AG04449 (cell line): ENCODE results near the gene HIVEP2.

Source experiments
- CTCF ChIA-PET: fragments of 350-600 bp; formaldehyde crosslinking; extraction: SDS; loops from one replicate; lab custom pipeline; 2021; ENCODE audit warnings: antibody characterized with exemption; lab: Yijun Ruan, JAX
- POLR2A ChIA-PET: fragments of 400-600, 350-600 bp; formaldehyde crosslinking; extraction: SDS; loops from one replicate; lab custom pipeline; 2020; ENCODE audit warnings: antibody characterized with exemption, inconsistent platforms; lab: Yijun Ruan, JAX
- DNase-seq: peaks from one replicate; pipeline ENCODE4 v3.0.0-alpha.2; 2010; ENCODE audit warnings: low read depth, low spot score
- H3K4me3 ChIP-seq: 2 replicates; pipeline ENCODE4 v1.5.1; 2011; ENCODE audit warnings: low read depth, mild to moderate bottlenecking, control low read depth, low read length
- CTCF ChIP-seq: IDR thresholded peaks from one replicate; pipeline ENCODE4 v1.5.1; 2011; ENCODE audit warnings: mild to moderate bottlenecking, moderate library complexity, low read length, control low read depth, inconsistent platforms; ENCODE audit not compliant: insufficient read depth; ENCODE audit errors: missing control alignments

Gene HIVEP2

DNA sequence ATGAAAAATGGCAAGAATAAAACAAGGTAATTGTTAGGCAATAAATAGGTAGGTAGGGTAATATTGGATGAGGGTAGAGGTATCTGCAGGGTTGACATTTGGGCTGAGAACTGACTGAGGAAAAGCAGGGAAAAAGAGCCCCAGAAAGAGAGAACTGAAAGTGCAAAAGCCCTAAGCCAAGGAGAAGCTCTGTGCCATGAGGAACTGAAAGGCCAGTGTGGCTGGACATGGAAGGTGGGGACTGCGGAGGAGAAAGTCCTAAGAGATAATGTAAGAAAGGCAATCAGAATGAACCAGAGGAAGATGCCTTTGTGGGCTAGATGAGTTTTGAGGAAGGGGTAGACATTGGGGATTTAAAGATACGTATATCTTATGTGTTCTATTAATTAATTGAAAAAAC is 9.9 kb upstream of the HIVEP2 start:
- H3K4me3 ChIP-seq: no peak overlapping the region
- no peak for DNase-seq
- ChIA-PET POLR2A (no interaction called here), CTCF (interaction anchor here (1.1 kb wide), 1 partner anchor 261 kb away, joined by 3 read pairs; no protein-coding TSS in a partner anchor)
- TF ChIP-seq CTCF: no peak

GRCh38 chr6:142953373-142954273 is 8.6 kb upstream of the HIVEP2 start:
- TF ChIP-seq CTCF: no peak
- ChIA-PET POLR2A (no interaction called here), CTCF (no interaction called here)
- DNase-seq: no peak
- H3K4me3 ChIP-seq: no peak overlapping the region

- POLR2A ChIA-PET: no interaction called here
- TF ChIP-seq CTCF: no peak
- CTCF ChIA-PET: no interaction called here
- no peak overlapping the region for H3K4me3 ChIP-seq
- no peak for DNase-seq
These were observed 7.6 kb upstream of the HIVEP2 start for GRCh38 chr6:142952614-142953013.

DNA sequence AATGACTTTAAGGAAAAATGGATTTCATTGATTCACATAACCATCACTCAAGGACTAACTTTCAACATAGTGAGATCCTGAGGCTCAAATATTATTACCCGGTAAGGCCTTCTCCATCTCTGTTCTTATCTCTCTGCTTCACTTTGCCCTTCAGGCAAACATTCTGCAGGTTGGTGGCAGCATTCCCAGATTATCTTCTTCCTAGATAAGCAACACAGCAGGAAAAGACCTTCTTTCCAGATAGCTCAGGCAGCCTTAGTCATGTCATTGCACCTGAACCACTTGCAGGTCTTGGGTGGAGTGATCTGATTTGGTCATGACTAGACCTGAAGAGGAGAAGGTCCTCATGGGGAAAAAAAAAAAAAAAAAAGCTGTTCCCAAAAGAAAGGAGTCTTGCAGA is 5.3 kb upstream of the HIVEP2 start:
- no peak for TF ChIP-seq CTCF
- H3K4me3 ChIP-seq: no peak overlapping the region
- ChIA-PET POLR2A (no interaction called here), CTCF (no interaction called here)
- DNase-seq: no peak

- ChIA-PET CTCF (interaction anchor here (0.5 to 1.3 kb wide), 4 partner anchors 250 to 480 kb away, joined by 3 to 5 read pairs (median 4); no protein-coding TSS in a partner anchor), POLR2A (no interaction called here)
- no peak for DNase-seq
- no peak for TF ChIP-seq CTCF
- H3K4me3 ChIP-seq: peak overlapping the region; percentile 89
These were observed 2.9 kb upstream of the HIVEP2 start for GRCh38 chr6:142947714-142948480.
